Natural killer cell (primary cell): ENCODE data around the gene ABHD17A. TPM values are rescaled to one million over a fixed set of nuclear protein-coding genes. Genes with fewer than 3 reads are reported as not detected.

Experiments
- ATAC-seq, 3 donors: fragments of 150-1000 bp in 2 of 3; fragments of 200-7000 bp in 1 of 3; cut with Tn5 transposase; 1 replicate in 1 of 3; 2 replicates in 2 of 3; pipeline ENCODE4 v1.10.0; 2021; ENCODE audit warnings: mild to moderate bottlenecking in 2 of 3, moderate library complexity in 2 of 3
- DNase-seq, 2 donors: peaks; one replicate each; pipeline versions ENCODE4 v3.0.0 to v3.0.0-alpha.2; 2013 to 2021; ENCODE audit warnings: mixed read lengths in 1 of 2
- H3K27ac ChIP-seq: one replicate; pipeline ENCODE4 v1.5.1; 2013; ENCODE audit warnings: mild to moderate bottlenecking, low read length
- H3K27me3 ChIP-seq: one replicate; pipeline ENCODE4 v1.6.1; 2013; ENCODE audit warnings: low read length; ENCODE audit not compliant: control insufficient read depth, insufficient read depth
- H3K36me3 ChIP-seq: one replicate; pipeline ENCODE4 v1.6.1; 2013; ENCODE audit warnings: low read length; ENCODE audit not compliant: control insufficient read depth, insufficient read depth
- H3K4me1 ChIP-seq: one replicate; pipeline ENCODE4 v1.6.1; 2013; ENCODE audit warnings: low read length; ENCODE audit not compliant: control insufficient read depth, insufficient read depth
- H3K4me3 ChIP-seq: one replicate; pipeline ENCODE4 v1.5.1; 2013; ENCODE audit warnings: low read length
- H3K9me3 ChIP-seq: one replicate; pipeline ENCODE4 v1.6.1; 2013; ENCODE audit warnings: low read length; ENCODE audit not compliant: control insufficient read depth, insufficient read depth
- H3K27ac Mint-ChIP-seq, 2 donors: one replicate each; pipeline ENCODE4 v1.8.0; 2022; ENCODE audit warnings: mild to moderate bottlenecking in 2 of 2, mixed read lengths in 2 of 2, moderate library complexity in 1 of 2
- H3K27me3 Mint-ChIP-seq, 2 donors: one replicate each; pipeline ENCODE4 v1.8.0; 2022; ENCODE audit warnings: low read depth in 2 of 2, mixed read lengths in 2 of 2
- H3K36me3 Mint-ChIP-seq: one replicate; pipeline ENCODE4 v1.8.0; 2022; ENCODE audit warnings: mixed read lengths
- H3K4me1 Mint-ChIP-seq, 2 donors: one replicate each; pipeline ENCODE4 v1.8.0; 2022; ENCODE audit warnings: mixed read lengths in 2 of 2
- H3K4me3 Mint-ChIP-seq: one replicate; pipeline ENCODE4 v1.8.0; 2022; ENCODE audit warnings: mild to moderate bottlenecking, moderate library complexity, mixed read lengths
- H3K9me3 Mint-ChIP-seq, 2 donors: one replicate each; pipeline ENCODE4 v1.8.0; 2022; ENCODE audit warnings: mixed read lengths in 2 of 2
- CTCF ChIP-seq: fragments of 200-600 bp; IDR thresholded peaks from one replicate; pipeline ENCODE4 v1.8.0; 2022; ENCODE audit warnings: antibody characterized with exemption
- WGBS: methylation state at CpG from one replicate; pipeline ENCODE4 v1.1.7; 2013; ENCODE audit warnings: missing lambda C conversion rate; ENCODE audit not compliant: insufficient coverage; 5-methylcytosine and 5-hydroxymethylcytosine counted together
- intact Hi-C: fragments of 100-400 bp; cut with micrococcal nuclease; formaldehyde crosslinking; loops from one replicate; pipeline ENCODE4 v1.14.2; 2022
- total RNA-seq, 4 donors: library from RNA; stranded (reverse); fragments of 120-200 nt in 1 of 4; gene quantifications; one replicate each; pipeline versions ENCODE4 v1.2.3 to v1.2.4, GENCODE V29; 2013 to 2022

The ABHD17A gene
- total RNA-seq, 3 donors from 2014 or later (not counting 1 experiment from before 2014, with no cell fraction given) = 554 to 652 (median 608) TPM

DNA sequence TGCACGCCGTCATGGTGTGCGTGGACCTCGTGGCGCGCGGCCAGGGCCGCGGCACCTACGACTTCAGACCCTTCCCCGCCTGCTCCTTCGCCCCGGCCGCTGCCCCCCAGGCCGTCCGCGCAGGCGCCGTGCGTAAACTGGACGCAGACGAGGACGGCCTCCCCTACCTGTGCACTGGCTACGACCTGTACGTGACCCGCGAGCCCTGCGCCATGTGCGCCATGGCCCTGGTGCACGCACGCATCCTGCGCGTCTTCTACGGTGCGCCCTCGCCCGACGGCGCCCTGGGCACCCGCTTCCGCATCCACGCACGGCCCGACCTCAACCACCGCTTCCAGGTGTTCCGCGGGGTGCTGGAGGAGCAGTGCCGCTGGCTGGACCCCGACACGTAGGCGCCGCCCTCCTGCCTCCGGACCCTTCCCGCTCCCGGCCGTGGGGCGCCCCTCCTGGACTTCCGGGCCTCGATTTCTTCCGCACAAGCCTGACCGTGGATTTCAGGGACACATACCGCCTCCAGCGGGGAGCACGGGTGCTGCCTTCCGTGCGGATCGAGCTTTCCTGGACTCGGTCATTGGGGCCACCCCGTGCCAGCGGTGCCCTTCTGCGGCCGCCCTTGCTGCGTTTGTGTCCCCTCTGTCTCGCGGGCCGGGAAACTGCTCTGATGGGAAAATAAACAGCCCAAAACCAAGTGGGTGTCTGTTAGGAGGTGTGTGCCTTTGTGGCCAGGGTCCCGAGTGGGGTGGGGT is 27.6 kb upstream of the ABHD17A start:
- ATAC-seq (no peak), DNase-seq (no peak)
- no peak overlapping the region for H3K27ac ChIP-seq
- no peaks in the 10 kb centered on the region for H3K9me3 ChIP-seq
- intact Hi-C loops = no loop called here
- no peaks in the 10 kb centered on the region for H3K9me3 Mint-ChIP-seq
- H3K4me3 Mint-ChIP-seq = no peak overlapping the region
- no peak overlapping the region for H3K27ac Mint-ChIP-seq
- no peaks in the 10 kb centered on the region for H3K27me3 Mint-ChIP-seq
- H3K36me3 Mint-ChIP-seq = no peaks in the 10 kb centered on the region
- WGBS = 98% methylated on average over 77 of the region's 77 CpGs
- peaks cover 20 to 27% of the 10 kb centered on the region in 2 donors for H3K4me1 Mint-ChIP-seq
- H3K4me3 ChIP-seq = no peak overlapping the region
- H3K36me3 ChIP-seq = peaks cover 9% of the 10 kb centered on the region
- H3K27me3 ChIP-seq = no peaks in the 10 kb centered on the region
- no peak for TF ChIP-seq CTCF
- peaks cover 27% of the 10 kb centered on the region for H3K4me1 ChIP-seq

DNA sequence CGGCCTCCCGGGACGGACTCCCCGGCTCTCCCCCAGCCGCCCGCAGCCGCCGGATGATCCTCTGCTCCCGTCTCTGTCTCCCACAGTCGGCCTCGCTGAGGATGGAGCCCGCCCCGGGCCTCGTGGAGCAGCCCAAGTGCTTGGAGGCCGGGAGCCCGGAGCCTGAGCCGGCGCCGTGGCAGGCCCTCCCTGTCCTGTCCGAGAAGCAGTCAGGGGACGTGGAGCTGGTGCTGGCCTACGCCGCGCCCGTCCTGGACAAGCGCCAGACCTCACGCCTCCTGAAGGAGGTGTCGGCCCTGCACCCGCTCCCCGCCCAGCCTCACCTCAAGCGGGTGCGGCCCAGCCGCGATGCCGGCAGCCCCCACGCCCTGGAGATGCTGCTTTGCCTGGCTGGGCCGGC is 26.7 kb upstream of the ABHD17A start:
- H3K9me3 Mint-ChIP-seq = no peaks in the 10 kb centered on the region
- no peaks in the 10 kb centered on the region for H3K27me3 Mint-ChIP-seq
- Histone ChIP-seq H3K9me3 (no peaks in the 10 kb centered on the region), H3K36me3 (peaks cover 5% of the 10 kb centered on the region), H3K4me3 (no peak overlapping the region), H3K27me3 (no peaks in the 10 kb centered on the region), H3K27ac (no peak overlapping the region), H3K4me1 (peaks cover 36% of the 10 kb centered on the region)
- no peak for DNase-seq
- H3K4me3 Mint-ChIP-seq = no peak overlapping the region
- 93% methylated on average over 37 of the region's 37 CpGs for WGBS
- peak overlapping the region in 1 of 2 donors; percentile 33 for H3K27ac Mint-ChIP-seq
- H3K4me1 Mint-ChIP-seq = peaks cover 20 to 27% of the 10 kb centered on the region in 2 donors
- no peak for TF ChIP-seq CTCF
- intact Hi-C loops = no loop called here
- H3K36me3 Mint-ChIP-seq = no peaks in the 10 kb centered on the region
- ATAC-seq = no peak

DNA sequence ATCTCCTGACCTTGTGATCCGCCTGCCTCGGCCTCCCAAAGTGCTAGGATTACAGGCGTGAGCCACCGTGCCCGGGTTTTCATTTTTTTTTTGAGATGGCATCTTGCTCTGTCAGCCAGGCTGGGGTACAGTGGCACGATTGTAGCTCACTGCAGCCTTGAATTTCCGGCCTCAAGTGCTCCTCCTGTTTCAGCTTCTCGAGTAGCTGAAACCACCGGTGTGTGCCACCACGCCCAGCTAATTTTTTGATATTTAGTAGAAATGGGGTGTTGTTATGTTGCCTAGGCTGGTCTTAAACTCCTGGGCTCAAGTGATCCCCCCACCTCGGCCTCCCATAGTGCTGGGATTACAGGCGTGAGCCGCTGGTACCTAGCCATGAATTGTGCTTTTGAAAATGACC is 25.8 kb upstream of the ABHD17A start:
- peaks cover 5% of the 10 kb centered on the region for H3K36me3 ChIP-seq
- H3K4me1 ChIP-seq = peaks cover 39% of the 10 kb centered on the region
- TF ChIP-seq CTCF = no peak
- H3K27me3 Mint-ChIP-seq = no peaks in the 10 kb centered on the region
- no peaks in the 10 kb centered on the region for H3K9me3 Mint-ChIP-seq
- H3K27ac ChIP-seq = peak overlapping the region; percentile 30
- H3K36me3 Mint-ChIP-seq = no peaks in the 10 kb centered on the region
- ATAC-seq = peak in 1 of 3 donors; percentile 55
- H3K4me3 ChIP-seq = no peak overlapping the region
- H3K4me3 Mint-ChIP-seq = no peak overlapping the region
- no peak for DNase-seq
- no peaks in the 10 kb centered on the region for H3K9me3 ChIP-seq
- peaks cover 20 to 27% of the 10 kb centered on the region in 2 donors for H3K4me1 Mint-ChIP-seq
- H3K27me3 ChIP-seq = no peaks in the 10 kb centered on the region
- H3K27ac Mint-ChIP-seq = peak overlapping the region; percentile 69 to 73
- 86% methylated on average over 13 of the region's 13 CpGs for WGBS
- intact Hi-C loops = no loop called here

DNA sequence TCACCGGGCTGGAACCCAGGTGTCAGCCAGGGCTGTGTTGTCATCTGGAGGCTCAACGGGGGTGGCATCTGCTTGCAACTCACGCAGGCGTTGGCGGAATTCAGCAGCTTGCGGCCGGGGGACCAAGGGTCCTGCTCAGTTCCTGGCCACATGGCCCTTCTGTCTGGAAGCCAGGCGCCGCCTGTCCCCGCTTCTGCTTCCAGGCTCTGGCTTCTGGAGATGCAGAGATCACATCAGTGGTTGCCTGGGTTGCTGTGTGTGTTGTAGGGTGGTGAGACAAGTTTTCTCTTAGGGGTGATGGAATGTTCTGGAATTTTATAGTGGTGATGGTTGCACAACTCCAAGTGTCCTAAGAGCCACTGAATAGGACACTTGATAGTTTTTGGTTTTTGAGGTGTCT is 24.9 kb upstream of the ABHD17A start:
- Histone ChIP-seq H3K9me3 (no peaks in the 10 kb centered on the region), H3K27me3 (no peaks in the 10 kb centered on the region), H3K36me3 (peaks cover 5% of the 10 kb centered on the region), H3K4me1 (peaks cover 45% of the 10 kb centered on the region), H3K4me3 (no peak overlapping the region), H3K27ac (no peak overlapping the region)
- TF ChIP-seq CTCF = no peak
- DNase-seq (no peak), ATAC-seq (no peak)
- Mint-ChIP-seq H3K4me3 (peak overlapping the region; percentile 78), H3K9me3 (no peaks in the 10 kb centered on the region), H3K36me3 (no peaks in the 10 kb centered on the region), H3K4me1 (peaks cover 25 to 32% of the 10 kb centered on the region in 2 donors), H3K27ac (peak overlapping the region; percentile 69 to 73), H3K27me3 (no peaks in the 10 kb centered on the region)
- intact Hi-C loops = no loop called here
- WGBS = 90% methylated on average over 10 of the region's 10 CpGs
